GM12878 (cell line): ENCODE results near the gene DPP3. TPM values are rescaled to one million over a fixed set of nuclear protein-coding genes. Genes with fewer than 3 reads are reported as not detected.

ENCODE experiments used
- ATAC-seq: fragments of 200-7000 bp; cut with Tn5 transposase; 3 replicates; pipeline ENCODE4 v1.9.1; 2020; ENCODE audit warnings: mild to moderate bottlenecking, moderate library complexity
- BruUV-seq: library from RNA; stranded (reverse); fragments of 400-500 nt; replicated peaks from 2 replicates; lab custom pipeline; 2021; lab: Mats Ljungman, UMichigan
- CTCF ChIA-PET: fragments of 300-600 bp; sonication (Branson Sonifier 250); formaldehyde crosslinking; extraction: SDS; loops from one replicate; lab custom pipeline; 2021; ENCODE audit warnings: inconsistent platforms; lab: Yijun Ruan, JAX
- POLR2A ChIA-PET: fragments of 350-600 bp; formaldehyde crosslinking; extraction: SDS; loops from one replicate; lab custom pipeline; 2021; ENCODE audit warnings: inconsistent platforms; lab: Charles Lee
- RAD21 ChIA-PET: fragments of 300-600 bp; sonication (Branson Sonifier 250); formaldehyde crosslinking; loops from one replicate; lab custom pipeline; 2023; ENCODE audit warnings: antibody characterized with exemption; ENCODE audit not compliant: unreplicated experiment; lab: Charles Lee
- SMC1A ChIA-PET: fragments of 300-600 bp; sonication (Branson Sonifier 250); formaldehyde crosslinking; loops from one replicate; lab custom pipeline; 2023; ENCODE audit not compliant: unreplicated experiment, uncharacterized antibody; lab: Charles Lee
- DNase-seq: peaks from one replicate; pipeline ENCODE4 v3.0.0-alpha.2; 2011; ENCODE audit warnings: low read depth, low spot score
- FAIRE-seq: peaks from 3 replicates; lab custom pipeline; 2011; peaks lifted over from hg19 to GRCh38; lab: Jason Lieb, UNC
- H2AFZ ChIP-seq: 2 replicates; pipeline ENCODE4 v1.6.0; 2011; ENCODE audit warnings: low read depth, low read length, control low read depth; ENCODE audit not compliant: control insufficient read depth
- H3K27ac ChIP-seq: 2 replicates; pipeline ENCODE4 v1.5.1; 2011; ENCODE audit warnings: control low read depth; ENCODE audit not compliant: control insufficient read depth, insufficient read depth
- H3K27me3 ChIP-seq, 2 experiments: replicated peaks in 1 of 2; 2 replicates each; pipeline versions ENCODE4 v1.6.0 to v1.6.1; 2011; ENCODE audit warnings: low read length in 1 of 2; ENCODE audit not compliant: control insufficient read depth in 2 of 2, insufficient read depth in 2 of 2
- H3K36me3 ChIP-seq, 2 experiments: 2 replicates each; pipeline ENCODE4 v1.5.1; 2011; ENCODE audit warnings: low read length in 1 of 2; ENCODE audit not compliant: control insufficient read depth in 2 of 2, insufficient read depth in 2 of 2
- H3K4me1 ChIP-seq: 2 replicates; pipeline ENCODE4 v1.6.1; 2011; ENCODE audit warnings: mild to moderate bottlenecking, low read length, moderate library complexity, mixed read lengths; ENCODE audit not compliant: control insufficient read depth, insufficient read depth
- H3K4me2 ChIP-seq: 2 replicates; pipeline ENCODE4 v1.6.0; 2011; ENCODE audit warnings: control low read depth; ENCODE audit not compliant: control insufficient read depth, insufficient read depth
- H3K4me3 ChIP-seq: fragments of 200-600 bp; sonication (generic); 2 replicates; pipeline ENCODE4 v1.5.1; 2016
- H3K79me2 ChIP-seq: 2 replicates; pipeline ENCODE4 v1.6.0; 2011; ENCODE audit warnings: low read length; ENCODE audit not compliant: control insufficient read depth, insufficient read depth
- H3K9ac ChIP-seq: 2 replicates; pipeline ENCODE4 v1.8.0; 2011; ENCODE audit warnings: low read length, control low read depth, mixed read lengths; ENCODE audit not compliant: control insufficient read depth, insufficient read depth
- H3K9me3 ChIP-seq: replicated peaks from 3 replicates; pipeline ENCODE4 v1.5.1; 2011; ENCODE audit warnings: mild to moderate bottlenecking, low read length; ENCODE audit not compliant: control insufficient read depth, insufficient read depth
- H4K20me1 ChIP-seq: 2 replicates; pipeline ENCODE4 v1.6.0; 2011; ENCODE audit not compliant: control insufficient read depth, insufficient read depth
- ATF7 ChIP-seq: fragments of 450-650 bp; IDR thresholded peaks from 2 replicates; pipeline ENCODE4 v1.6.1; 2016; ENCODE audit warnings: low read depth, mild to moderate bottlenecking
- NR2F1 ChIP-seq: fragments of 450-650 bp; conservative IDR thresholded peaks from 2 replicates; pipeline ENCODE4 v1.6.1; 2017; ENCODE audit warnings: mild to moderate bottlenecking
- RB1 ChIP-seq: fragments of 450-650 bp; formaldehyde crosslinking; IDR thresholded peaks from 2 replicates; pipeline ENCODE4 v1.6.1; 2017; ENCODE audit warnings: mild to moderate bottlenecking, borderline replicate concordance
- SMAD5 ChIP-seq: IDR thresholded peaks from 2 replicates; pipeline ENCODE4 v1.6.1; 2016; ENCODE audit warnings: antibody characterized with exemption, low read depth
- SUZ12 ChIP-seq: fragments of 200-600 bp; sonication (generic); IDR thresholded peaks from one replicate; pipeline ENCODE4 v1.6.1; 2018; ENCODE audit warnings: antibody characterized with exemption, mild to moderate bottlenecking; ENCODE audit not compliant: unreplicated experiment
- WGBS: methylation state at CpG from one replicate; pipeline ENCODE4 v1.1.6; 2016; ENCODE audit warnings: low lambda C conversion rate; ENCODE audit not compliant: insufficient replicate concordance, insufficient coverage; ENCODE audit errors: missing lambda C conversion rate; 5-methylcytosine and 5-hydroxymethylcytosine counted together
- in situ Hi-C: fragments of 300-500 bp; cut with MboI; formaldehyde crosslinking; loops from 9 replicates; pipeline ENCODE4 v1.14.3; 2018; ENCODE audit warnings: mixed read lengths
- intact Hi-C: fragments of 100-400 bp; cut with micrococcal nuclease; formaldehyde crosslinking; loops from one replicate; pipeline ENCODE4 v1.14.2; 2022; ENCODE audit not compliant: unreplicated experiment
- polyA plus RNA-seq, 11 experiments: library from polyadenylated mRNA; depleted of rRNA in 4 of 11; unstranded in 6 of 11; stranded (reverse) in 5 of 11; fragments of >200 nt; fragmentation: Nextera tagmentation in 4 of 11; fragmentation: Illumina TruSeq in 1 of 11; extraction: Ambion mirVana in 4 of 11; extraction: Trizol in 1 of 11; gene quantifications; 1 replicate in 1 of 11; 2 replicates in 10 of 11; pipeline versions ENCODE4 v1.2.1 to v1.2.3, GENCODE V29; 2011 to 2016; ENCODE audit warnings: inconsistent platforms in 2 of 11, missing spikeins in 2 of 11, low read depth in 1 of 11
- total RNA-seq, 4 experiments: library from RNA; depleted of rRNA in 3 of 4; stranded (reverse); fragments of >200 nt in 3 of 4; fragmentation: Illumina TruSeq in 1 of 4; extraction: Trizol in 1 of 4; gene quantifications; 2 replicates each; pipeline versions ENCODE4 v1.2.1 to v1.2.3, GENCODE V29; 2013 to 2021
- TF ChIP-seq, protein P1 (sequence below): fragments of 450-650 bp; IDR thresholded peaks from 2 replicates; pipeline ENCODE4 v1.6.1; 2017; ENCODE audit warnings: mild to moderate bottlenecking, moderate library complexity
- TF ChIP-seq, protein P2 (sequence below): fragments of 150-350 bp; IDR thresholded peaks from 2 replicates; pipeline ENCODE4 v1.6.1; 2016; ENCODE audit warnings: low read depth, low read length
- TF ChIP-seq, protein P3 (sequence below): fragments of 450-650 bp; IDR thresholded peaks from 2 replicates; pipeline ENCODE4 v1.6.1; 2014; ENCODE audit warnings: mild to moderate bottlenecking
- TF ChIP-seq, protein P4 (sequence below), 3 experiments: IDR thresholded peaks in 2 of 3; conservative IDR thresholded peaks in 1 of 3; 2 replicates each; pipeline ENCODE4 v1.5.1; 2011; ENCODE audit warnings: low read depth in 3 of 3, low read length in 3 of 3, mild to moderate bottlenecking in 3 of 3, control low read depth in 2 of 3, moderate library complexity in 2 of 3, inconsistent platforms in 1 of 3, mixed read lengths in 1 of 3; ENCODE audit not compliant: control insufficient read depth in 2 of 3, insufficient read depth in 1 of 3; ENCODE audit errors: extremely low read depth in 1 of 3
- TF ChIP-seq, protein P5 (sequence below): fragments of 450-650 bp; formaldehyde crosslinking; IDR thresholded peaks from 2 replicates; pipeline ENCODE4 v1.4.0; 2022; ENCODE audit warnings: mild to moderate bottlenecking, moderate library complexity

Gene DPP3
- total and polyA plus RNA-seq, 10 of the 15 experiments (the other 5 are each of a cell fraction or from before 2014, with no cell fraction given) = 6.0 to 117 (median 78.1) TPM

DNA sequence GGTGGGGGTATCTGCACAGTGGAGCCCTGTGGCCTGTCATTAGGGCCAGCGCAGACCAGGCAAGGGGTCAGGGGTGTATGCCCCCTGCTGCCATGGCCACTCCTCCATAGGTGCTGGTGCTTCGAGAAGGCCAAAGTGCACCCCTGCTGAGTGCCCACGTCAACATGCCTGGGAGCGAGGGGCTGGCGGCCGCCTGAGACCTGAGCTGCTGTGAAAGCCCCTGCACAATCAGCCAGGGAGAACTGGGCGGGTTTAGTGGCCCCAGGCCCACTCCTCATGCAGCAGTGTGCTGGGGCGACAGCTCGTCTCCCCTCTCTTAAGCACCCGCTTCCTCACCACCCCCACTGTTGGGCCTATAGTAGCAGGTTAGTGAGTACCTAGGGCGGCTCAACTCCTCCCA, 51.6 kb downstream of the DPP3 start:
- Histone ChIP-seq H3K27ac (no peak overlapping the region), H3K9me3 (no peaks in the 10 kb centered on the region), H2AFZ (no peak overlapping the region), H3K36me3 (no peaks in the 10 kb centered on the region), H3K79me2 (no peaks in the 10 kb centered on the region), H3K9ac (no peak overlapping the region), H3K27me3 (no peaks in the 10 kb centered on the region), H3K4me3 (no peak overlapping the region), H3K4me1 (no peaks in the 10 kb centered on the region), H3K4me2 (no peak overlapping the region), H4K20me1 (no peaks in the 10 kb centered on the region)
- ChIA-PET CTCF (interaction anchor here (0.5 kb wide), 1 partner anchor 145 kb away, joined by 3 read pairs; no protein-coding TSS in a partner anchor), POLR2A (interaction anchor here (0.5 kb wide), 1 partner anchor 219 kb away, joined by 8 read pairs; no protein-coding TSS in a partner anchor), RAD21 (no interaction called here), SMC1A (no interaction called here)
- in situ Hi-C loops = no loop called here
- FAIRE-seq (no peak), DNase-seq (no peak), ATAC-seq (no peak)
- TF ChIP-seq NR2F1 (no peak), SUZ12 (no peak), RB1 (no peak), ATF7 (no peak), SMAD5 (no peak)
- TF ChIP-seq, protein P1, sequence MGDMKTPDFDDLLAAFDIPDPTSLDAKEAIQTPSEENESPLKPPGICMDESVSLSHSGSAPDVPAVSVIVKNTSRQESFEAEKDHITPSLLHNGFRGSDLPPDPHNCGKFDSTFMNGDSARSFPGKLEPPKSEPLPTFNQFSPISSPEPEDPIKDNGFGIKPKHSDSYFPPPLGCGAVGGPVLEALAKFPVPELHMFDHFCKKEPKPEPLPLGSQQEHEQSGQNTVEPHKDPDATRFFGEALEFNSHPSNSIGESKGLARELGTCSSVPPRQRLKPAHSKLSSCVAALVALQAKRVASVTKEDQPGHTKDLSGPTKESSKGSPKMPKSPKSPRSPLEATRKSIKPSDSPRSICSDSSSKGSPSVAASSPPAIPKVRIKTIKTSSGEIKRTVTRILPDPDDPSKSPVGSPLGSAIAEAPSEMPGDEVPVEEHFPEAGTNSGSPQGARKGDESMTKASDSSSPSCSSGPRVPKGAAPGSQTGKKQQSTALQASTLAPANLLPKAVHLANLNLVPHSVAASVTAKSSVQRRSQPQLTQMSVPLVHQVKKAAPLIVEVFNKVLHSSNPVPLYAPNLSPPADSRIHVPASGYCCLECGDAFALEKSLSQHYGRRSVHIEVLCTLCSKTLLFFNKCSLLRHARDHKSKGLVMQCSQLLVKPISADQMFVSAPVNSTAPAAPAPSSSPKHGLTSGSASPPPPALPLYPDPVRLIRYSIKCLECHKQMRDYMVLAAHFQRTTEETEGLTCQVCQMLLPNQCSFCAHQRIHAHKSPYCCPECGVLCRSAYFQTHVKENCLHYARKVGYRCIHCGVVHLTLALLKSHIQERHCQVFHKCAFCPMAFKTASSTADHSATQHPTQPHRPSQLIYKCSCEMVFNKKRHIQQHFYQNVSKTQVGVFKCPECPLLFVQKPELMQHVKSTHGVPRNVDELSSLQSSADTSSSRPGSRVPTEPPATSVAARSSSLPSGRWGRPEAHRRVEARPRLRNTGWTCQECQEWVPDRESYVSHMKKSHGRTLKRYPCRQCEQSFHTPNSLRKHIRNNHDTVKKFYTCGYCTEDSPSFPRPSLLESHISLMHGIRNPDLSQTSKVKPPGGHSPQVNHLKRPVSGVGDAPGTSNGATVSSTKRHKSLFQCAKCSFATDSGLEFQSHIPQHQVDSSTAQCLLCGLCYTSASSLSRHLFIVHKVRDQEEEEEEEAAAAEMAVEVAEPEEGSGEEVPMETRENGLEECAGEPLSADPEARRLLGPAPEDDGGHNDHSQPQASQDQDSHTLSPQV = no peak
- TF ChIP-seq, protein P2, sequence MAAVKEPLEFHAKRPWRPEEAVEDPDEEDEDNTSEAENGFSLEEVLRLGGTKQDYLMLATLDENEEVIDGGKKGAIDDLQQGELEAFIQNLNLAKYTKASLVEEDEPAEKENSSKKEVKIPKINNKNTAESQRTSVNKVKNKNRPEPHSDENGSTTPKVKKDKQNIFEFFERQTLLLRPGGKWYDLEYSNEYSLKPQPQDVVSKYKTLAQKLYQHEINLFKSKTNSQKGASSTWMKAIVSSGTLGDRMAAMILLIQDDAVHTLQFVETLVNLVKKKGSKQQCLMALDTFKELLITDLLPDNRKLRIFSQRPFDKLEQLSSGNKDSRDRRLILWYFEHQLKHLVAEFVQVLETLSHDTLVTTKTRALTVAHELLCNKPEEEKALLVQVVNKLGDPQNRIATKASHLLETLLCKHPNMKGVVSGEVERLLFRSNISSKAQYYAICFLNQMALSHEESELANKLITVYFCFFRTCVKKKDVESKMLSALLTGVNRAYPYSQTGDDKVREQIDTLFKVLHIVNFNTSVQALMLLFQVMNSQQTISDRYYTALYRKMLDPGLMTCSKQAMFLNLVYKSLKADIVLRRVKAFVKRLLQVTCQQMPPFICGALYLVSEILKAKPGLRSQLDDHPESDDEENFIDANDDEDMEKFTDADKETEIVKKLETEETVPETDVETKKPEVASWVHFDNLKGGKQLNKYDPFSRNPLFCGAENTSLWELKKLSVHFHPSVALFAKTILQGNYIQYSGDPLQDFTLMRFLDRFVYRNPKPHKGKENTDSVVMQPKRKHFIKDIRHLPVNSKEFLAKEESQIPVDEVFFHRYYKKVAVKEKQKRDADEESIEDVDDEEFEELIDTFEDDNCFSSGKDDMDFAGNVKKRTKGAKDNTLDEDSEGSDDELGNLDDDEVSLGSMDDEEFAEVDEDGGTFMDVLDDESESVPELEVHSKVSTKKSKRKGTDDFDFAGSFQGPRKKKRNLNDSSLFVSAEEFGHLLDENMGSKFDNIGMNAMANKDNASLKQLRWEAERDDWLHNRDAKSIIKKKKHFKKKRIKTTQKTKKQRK = no peak
- TF ChIP-seq, protein P3, sequence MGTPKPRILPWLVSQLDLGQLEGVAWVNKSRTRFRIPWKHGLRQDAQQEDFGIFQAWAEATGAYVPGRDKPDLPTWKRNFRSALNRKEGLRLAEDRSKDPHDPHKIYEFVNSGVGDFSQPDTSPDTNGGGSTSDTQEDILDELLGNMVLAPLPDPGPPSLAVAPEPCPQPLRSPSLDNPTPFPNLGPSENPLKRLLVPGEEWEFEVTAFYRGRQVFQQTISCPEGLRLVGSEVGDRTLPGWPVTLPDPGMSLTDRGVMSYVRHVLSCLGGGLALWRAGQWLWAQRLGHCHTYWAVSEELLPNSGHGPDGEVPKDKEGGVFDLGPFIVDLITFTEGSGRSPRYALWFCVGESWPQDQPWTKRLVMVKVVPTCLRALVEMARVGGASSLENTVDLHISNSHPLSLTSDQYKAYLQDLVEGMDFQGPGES = no peak
- TF ChIP-seq, protein P4, sequence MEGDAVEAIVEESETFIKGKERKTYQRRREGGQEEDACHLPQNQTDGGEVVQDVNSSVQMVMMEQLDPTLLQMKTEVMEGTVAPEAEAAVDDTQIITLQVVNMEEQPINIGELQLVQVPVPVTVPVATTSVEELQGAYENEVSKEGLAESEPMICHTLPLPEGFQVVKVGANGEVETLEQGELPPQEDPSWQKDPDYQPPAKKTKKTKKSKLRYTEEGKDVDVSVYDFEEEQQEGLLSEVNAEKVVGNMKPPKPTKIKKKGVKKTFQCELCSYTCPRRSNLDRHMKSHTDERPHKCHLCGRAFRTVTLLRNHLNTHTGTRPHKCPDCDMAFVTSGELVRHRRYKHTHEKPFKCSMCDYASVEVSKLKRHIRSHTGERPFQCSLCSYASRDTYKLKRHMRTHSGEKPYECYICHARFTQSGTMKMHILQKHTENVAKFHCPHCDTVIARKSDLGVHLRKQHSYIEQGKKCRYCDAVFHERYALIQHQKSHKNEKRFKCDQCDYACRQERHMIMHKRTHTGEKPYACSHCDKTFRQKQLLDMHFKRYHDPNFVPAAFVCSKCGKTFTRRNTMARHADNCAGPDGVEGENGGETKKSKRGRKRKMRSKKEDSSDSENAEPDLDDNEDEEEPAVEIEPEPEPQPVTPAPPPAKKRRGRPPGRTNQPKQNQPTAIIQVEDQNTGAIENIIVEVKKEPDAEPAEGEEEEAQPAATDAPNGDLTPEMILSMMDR (IDR thresholded peaks at IDR 0.05 in 2 of 3, conservative IDR thresholded peaks at IDR 0.05 in 1 of 3; ENCODE audit: control insufficient read depth in 2 of 3, extremely low read depth in 1 of 3, insufficient read depth in 1 of 3, low read depth in 3 of 3, low read length in 3 of 3) = no peak
- TF ChIP-seq, protein P5, sequence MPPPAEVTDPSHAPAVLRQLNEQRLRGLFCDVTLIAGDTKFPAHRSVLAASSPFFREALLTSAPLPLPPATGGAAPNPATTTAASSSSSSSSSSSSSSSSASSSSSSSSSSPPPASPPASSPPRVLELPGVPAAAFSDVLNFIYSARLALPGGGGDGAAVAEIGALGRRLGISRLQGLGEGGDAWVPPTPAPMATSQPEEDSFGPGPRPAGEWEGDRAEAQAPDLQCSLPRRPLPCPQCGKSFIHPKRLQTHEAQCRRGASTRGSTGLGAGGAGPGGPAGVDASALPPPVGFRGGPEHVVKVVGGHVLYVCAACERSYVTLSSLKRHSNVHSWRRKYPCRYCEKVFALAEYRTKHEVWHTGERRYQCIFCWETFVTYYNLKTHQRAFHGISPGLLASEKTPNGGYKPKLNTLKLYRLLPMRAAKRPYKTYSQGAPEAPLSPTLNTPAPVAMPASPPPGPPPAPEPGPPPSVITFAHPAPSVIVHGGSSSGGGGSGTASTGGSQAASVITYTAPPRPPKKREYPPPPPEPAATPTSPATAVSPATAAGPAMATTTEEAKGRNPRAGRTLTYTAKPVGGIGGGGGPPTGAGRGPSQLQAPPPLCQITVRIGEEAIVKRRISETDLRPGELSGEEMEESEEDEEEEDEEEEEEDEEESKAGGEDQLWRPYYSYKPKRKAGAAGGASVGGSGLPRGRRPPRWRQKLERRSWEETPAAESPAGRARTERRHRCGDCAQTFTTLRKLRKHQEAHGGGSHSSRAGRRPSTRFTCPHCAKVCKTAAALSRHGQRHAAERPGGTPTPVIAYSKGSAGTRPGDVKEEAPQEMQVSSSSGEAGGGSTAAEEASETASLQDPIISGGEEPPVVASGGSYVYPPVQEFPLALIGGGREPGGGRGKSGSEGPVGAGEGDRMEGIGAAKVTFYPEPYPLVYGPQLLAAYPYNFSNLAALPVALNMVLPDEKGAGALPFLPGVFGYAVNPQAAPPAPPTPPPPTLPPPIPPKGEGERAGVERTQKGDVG (CRISPR knock-in tag) = no peak
- no TSS peak for BruUV-seq
- WGBS = 86% methylated on average over 11 of the region's 11 CpGs
- intact Hi-C loops = no loop called here
